H7 (cell line): Measurements from ENCODE around the gene OBSL1. TPM values are rescaled to one million over a fixed set of nuclear protein-coding genes. Genes with fewer than 3 reads are reported as not detected.
A peak's percentile ranks its signal among the peaks of the same experiment; 100 is the strongest.

ENCODE experiments used
- DNase-seq: peaks from one replicate; pipeline ENCODE4 v3.0.0; 2012
- H3K27me3 ChIP-seq: 2 replicates; pipeline ENCODE4 v1.6.0; 2011; ENCODE audit warnings: mild to moderate bottlenecking, low read length; ENCODE audit not compliant: control insufficient read depth, insufficient read depth
- H3K36me3 ChIP-seq: replicated peaks from 2 replicates; pipeline ENCODE4 v1.5.1; 2011; ENCODE audit warnings: low read length; ENCODE audit not compliant: control insufficient read depth, insufficient read depth
- H3K4me3 ChIP-seq: 2 replicates; pipeline ENCODE4 v1.5.1; 2011; ENCODE audit warnings: low read depth, mild to moderate bottlenecking, control low read depth, low read length, moderate library complexity; ENCODE audit not compliant: insufficient read depth
- total RNA-seq: library from RNA; depleted of rRNA; stranded (reverse); fragments of >200 nt; shearing (Covaris generic); gene quantifications from 2 replicates; pipeline ENCODE4 v1.2.3, GENCODE V29; 2014

OBSL1 gene
- total RNA-seq, 1 experiment from 2014 or later = 158 TPM

- Histone ChIP-seq H3K4me3 (no peak overlapping the region), H3K27me3 (peaks cover 57% of the 10 kb centered on the region), H3K36me3 (no peaks in the 10 kb centered on the region)
- no peak for DNase-seq
Observed at GRCh38 chr2:219515874-219516629, 55.3 kb downstream of the OBSL1 start.

- Histone ChIP-seq H3K4me3 (no peak overlapping the region), H3K27me3 (peaks cover 59% of the 10 kb centered on the region), H3K36me3 (no peaks in the 10 kb centered on the region)
- DNase-seq = no peak
Observed at GRCh38 chr2:219514836-219515235, 56.5 kb downstream of the OBSL1 start.

- no peaks in the 10 kb centered on the region for H3K36me3 ChIP-seq
- peaks cover 59% of the 10 kb centered on the region for H3K27me3 ChIP-seq
- H3K4me3 ChIP-seq = peak within 1 kb of the TSS; percentile 1; the same call in 1 of the 2 replicates
- DNase-seq = peak; percentile 79
Observed at GRCh38 chr2:219514196-219514761, 57.1 kb downstream of the OBSL1 start, which contains the start of gene ASIC4. Gene ASIC4, plus strand, starts transcription at chr2:219514482. Its CDS starts 243 bp downstream, at chr2:219514725.

DNA sequence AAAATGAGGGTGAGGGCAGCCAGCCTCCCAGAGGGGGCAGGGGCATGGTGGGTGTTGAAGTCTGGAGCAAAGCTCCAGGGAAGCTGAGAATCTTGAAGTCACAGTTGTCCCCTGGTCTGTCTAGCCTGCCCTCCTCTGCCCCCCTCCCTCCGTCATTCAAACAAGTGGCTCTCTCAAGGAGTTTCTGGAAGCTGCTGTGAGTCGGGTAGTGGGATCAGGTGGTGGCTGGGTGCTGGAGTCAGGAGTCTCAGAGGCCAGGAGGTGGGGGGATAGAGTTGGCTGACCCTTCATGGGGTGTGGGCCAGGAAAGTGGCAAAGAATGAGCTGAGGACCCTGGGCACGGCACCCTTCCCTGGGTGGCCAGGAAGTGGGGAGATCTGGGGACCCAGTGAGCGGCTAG is 57.6 kb downstream of the OBSL1 start:
- H3K4me3 ChIP-seq = no peak overlapping the region; the same call in 1 of the 2 replicates
- peaks cover 59% of the 10 kb centered on the region for H3K27me3 ChIP-seq
- peak; percentile 72 for DNase-seq
- H3K36me3 ChIP-seq = no peaks in the 10 kb centered on the region

- peak; percentile 80 for DNase-seq
- Histone ChIP-seq H3K27me3 (peaks cover 54% of the 10 kb centered on the region), H3K4me3 (no peak overlapping the region), H3K36me3 (no peaks in the 10 kb centered on the region)
Observed at GRCh38 chr2:219512524-219513216, 58.7 kb downstream of the OBSL1 start.

DNA sequence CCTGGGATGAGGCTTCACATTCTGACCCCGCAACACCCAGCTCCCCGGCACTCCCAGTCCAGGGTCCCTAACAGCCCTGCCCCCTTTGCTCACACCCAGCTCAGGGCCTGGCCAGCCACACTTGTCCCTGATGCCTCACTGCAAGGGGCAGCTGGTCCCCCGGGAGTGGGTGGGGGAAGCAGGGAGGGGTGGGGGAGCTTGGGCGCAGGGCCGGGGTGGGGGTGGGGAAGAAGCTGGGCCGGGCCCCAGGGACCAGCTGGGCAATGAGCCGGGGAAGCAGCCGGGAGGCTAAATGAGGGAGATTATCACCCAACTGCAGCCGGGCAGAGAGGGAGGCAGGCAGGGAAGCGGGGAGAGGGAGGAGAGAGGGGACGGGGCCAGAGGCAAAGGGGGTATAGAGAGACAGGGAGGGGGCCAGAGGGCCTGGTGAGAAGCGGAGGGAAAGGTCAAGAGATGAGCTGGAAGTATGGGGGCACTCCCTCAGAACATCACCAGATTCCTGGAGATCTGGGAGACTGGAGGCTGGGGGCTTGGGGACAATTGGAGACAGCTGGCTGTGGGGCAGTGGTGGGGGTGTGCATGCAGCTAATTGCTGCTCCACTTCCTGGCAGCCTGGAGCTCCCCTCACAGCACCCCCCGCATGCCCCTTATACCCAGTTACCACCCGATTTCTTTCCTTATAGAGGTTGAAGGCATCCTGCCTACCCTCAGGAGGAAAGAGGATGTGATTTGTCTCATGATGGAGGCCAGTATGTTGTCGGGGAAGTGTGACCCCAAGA is 59.6 kb downstream of the OBSL1 start:
- DNase-seq = peak; percentile 76
- peaks cover 51% of the 10 kb centered on the region for H3K27me3 ChIP-seq

GRCh38 chr2:219510512-219511135 is 60.7 kb downstream of the OBSL1 start:
- H3K4me3 ChIP-seq = peak overlapping the region; percentile 43; the same call in 1 of the 2 replicates
- H3K36me3 ChIP-seq = peaks cover 2% of the 10 kb centered on the region
- peaks cover 41% of the 10 kb centered on the region for H3K27me3 ChIP-seq
- DNase-seq = peak; percentile 75

More for the DNA sequence above, 59.6 kb downstream of the OBSL1 start:
- Histone ChIP-seq H3K4me3 (no peak overlapping the region), H3K36me3 (no peaks in the 10 kb centered on the region)

DNA sequence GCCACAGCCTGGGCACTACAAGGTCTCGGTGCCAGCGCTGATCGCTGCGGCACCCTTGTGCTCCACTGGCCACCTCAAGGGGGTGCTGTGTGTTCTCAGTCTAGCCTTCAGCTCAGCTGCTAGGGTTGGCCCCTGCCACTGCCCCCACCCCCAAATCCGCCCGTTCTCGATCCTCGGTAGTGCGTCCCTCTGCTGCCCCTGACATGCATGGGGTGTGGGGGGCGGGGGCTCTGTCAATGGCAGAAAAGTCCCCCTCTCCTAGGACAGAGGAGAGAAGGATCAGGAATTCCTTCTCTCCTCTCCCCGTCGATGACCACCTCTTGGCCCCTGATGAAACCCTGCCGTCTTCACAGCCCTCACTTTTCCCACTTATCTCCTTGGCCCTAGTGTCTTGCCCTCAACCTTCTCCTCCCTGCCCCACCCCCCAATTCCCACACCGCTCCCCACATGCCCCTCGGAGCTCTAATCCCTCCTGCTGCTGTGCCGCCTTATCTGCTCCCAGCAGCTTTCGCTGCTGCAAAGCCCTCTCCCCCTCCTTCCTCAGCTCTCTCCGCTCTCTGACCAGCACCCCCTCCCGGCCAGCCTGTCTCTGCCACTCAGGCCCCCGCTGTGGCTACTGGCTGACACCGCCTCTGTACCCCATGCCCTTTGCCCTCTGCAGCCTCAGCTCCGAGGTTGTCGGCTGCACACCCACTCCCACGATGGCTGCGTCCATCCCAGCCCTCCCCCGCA is 61.4 kb downstream of the OBSL1 start:
- H3K27me3 ChIP-seq = peaks cover 38% of the 10 kb centered on the region
- H3K4me3 ChIP-seq = peak overlapping the region; percentile 43
- peaks cover 2% of the 10 kb centered on the region for H3K36me3 ChIP-seq
- peak; percentile 96 for DNase-seq

- H3K4me3 ChIP-seq = peak overlapping the region; percentile 43; the same call in 1 of the 2 replicates
- H3K27me3 ChIP-seq = peaks cover 31% of the 10 kb centered on the region
- peaks cover 6% of the 10 kb centered on the region for H3K36me3 ChIP-seq
- peak; percentile 79 for DNase-seq
Observed at GRCh38 chr2:219508971-219509779, 62.2 kb downstream of the OBSL1 start.

GRCh38 chr2:219508444-219508734 is 63.0 kb downstream of the OBSL1 start:
- Histone ChIP-seq H3K27me3 (peaks cover 23% of the 10 kb centered on the region), H3K4me3 (no peak overlapping the region), H3K36me3 (peaks cover 11% of the 10 kb centered on the region)
- DNase-seq = no peak

- Histone ChIP-seq H3K27me3 (peaks cover 17% of the 10 kb centered on the region; the same call in 1 of the 2 replicates), H3K4me3 (no peak overlapping the region), H3K36me3 (peaks cover 12% of the 10 kb centered on the region)
- no peak for DNase-seq
Observed at GRCh38 chr2:219507581-219508443, 63.5 kb downstream of the OBSL1 start.

GRCh38 chr2:219506802-219507526 is 64.4 kb downstream of the OBSL1 start:
- H3K36me3 ChIP-seq = peaks cover 12% of the 10 kb centered on the region
- H3K4me3 ChIP-seq = no peak overlapping the region
- peak; percentile 87 for DNase-seq
- H3K27me3 ChIP-seq = peaks cover 8% of the 10 kb centered on the region; the same call in 1 of the 2 replicates
